Measurements from ENCODE around the gene RPE. TPM values are rescaled to one million over a fixed set of nuclear protein-coding genes. Genes with fewer than 3 reads are reported as not detected.
A peak's percentile ranks its signal among the peaks of the same experiment; 100 is the strongest.

Gene RPE
- total and polyA plus RNA-seq, 11 donors: 5.8 to 29.8 (median 17.0) TPM

GRCh38 chr2:210007895-210008294 is 5.5 kb downstream of the RPE start:
- H3K27ac ChIP-seq: peak overlapping the region in 1 of 12 donors; percentile 33
- peaks cover 8 to 57% (median 28%) of the 10 kb centered on the region in 12 donors for H3K4me1 ChIP-seq
- H3K36me3 ChIP-seq: peaks cover 0 to 55% (median 26%) of the 10 kb centered on the region in 9 donors
- intact Hi-C loops (cut with DNase I): no loop called here
- TF ChIP-seq, protein P1, sequence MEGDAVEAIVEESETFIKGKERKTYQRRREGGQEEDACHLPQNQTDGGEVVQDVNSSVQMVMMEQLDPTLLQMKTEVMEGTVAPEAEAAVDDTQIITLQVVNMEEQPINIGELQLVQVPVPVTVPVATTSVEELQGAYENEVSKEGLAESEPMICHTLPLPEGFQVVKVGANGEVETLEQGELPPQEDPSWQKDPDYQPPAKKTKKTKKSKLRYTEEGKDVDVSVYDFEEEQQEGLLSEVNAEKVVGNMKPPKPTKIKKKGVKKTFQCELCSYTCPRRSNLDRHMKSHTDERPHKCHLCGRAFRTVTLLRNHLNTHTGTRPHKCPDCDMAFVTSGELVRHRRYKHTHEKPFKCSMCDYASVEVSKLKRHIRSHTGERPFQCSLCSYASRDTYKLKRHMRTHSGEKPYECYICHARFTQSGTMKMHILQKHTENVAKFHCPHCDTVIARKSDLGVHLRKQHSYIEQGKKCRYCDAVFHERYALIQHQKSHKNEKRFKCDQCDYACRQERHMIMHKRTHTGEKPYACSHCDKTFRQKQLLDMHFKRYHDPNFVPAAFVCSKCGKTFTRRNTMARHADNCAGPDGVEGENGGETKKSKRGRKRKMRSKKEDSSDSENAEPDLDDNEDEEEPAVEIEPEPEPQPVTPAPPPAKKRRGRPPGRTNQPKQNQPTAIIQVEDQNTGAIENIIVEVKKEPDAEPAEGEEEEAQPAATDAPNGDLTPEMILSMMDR (IDR thresholded peaks at IDR 0.05): no peak
- no peak for TF ChIP-seq POLR2A (IDR thresholded peaks at IDR 0.05)
- peak in 3 of 4 donors; percentile 30 to 55 (median 49) for ATAC-seq
- H3K4me3 ChIP-seq: no peak overlapping the region
- WGBS, 4 donors: 58 to 81% (median 71%) methylated on average over 2 of the region's 2 CpGs
- H3K27me3 ChIP-seq: no peaks in the 10 kb centered on the region
- no peak for DNase-seq
- H3K9me3 ChIP-seq: no peaks in the 10 kb centered on the region

DNA sequence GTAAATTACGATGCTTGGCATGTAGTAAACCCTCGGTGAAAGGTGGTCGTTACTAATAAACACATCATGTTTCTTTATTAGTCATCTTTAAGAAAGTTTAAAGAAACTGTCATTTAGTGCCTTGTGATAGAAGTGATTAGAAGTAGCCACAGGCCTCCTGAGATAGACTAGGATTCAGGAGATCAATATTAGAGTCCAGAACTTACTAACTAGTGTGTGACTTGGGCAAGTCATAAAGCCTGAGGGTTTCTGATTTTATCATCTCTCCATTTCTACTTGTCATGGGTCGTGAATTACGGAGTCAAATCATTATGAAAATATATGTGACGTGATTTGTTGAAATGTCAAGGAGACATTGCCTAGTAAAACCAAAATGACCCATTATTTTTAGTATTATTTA is 6.7 kb downstream of the RPE start:
- no peak overlapping the region for H3K27ac ChIP-seq
- H3K36me3 ChIP-seq: peaks cover 0 to 67% (median 36%) of the 10 kb centered on the region in 9 donors
- DNase-seq: no peak
- H3K9me3 ChIP-seq: no peaks in the 10 kb centered on the region
- intact Hi-C loops (cut with DNase I): no loop called here
- no peaks in the 10 kb centered on the region for H3K27me3 ChIP-seq
- WGBS, 4 donors: 71 to 78% (median 75%) methylated on average over 6 of the region's 6 CpGs
- no peak overlapping the region for H3K4me3 ChIP-seq
- TF ChIP-seq POLR2A (IDR thresholded peaks at IDR 0.05): no peak
- TF ChIP-seq, protein P1 (IDR thresholded peaks at IDR 0.05): no peak
- ATAC-seq: no peak
- H3K4me1 ChIP-seq: peaks cover 0 to 47% (median 17%) of the 10 kb centered on the region in 12 donors

DNA sequence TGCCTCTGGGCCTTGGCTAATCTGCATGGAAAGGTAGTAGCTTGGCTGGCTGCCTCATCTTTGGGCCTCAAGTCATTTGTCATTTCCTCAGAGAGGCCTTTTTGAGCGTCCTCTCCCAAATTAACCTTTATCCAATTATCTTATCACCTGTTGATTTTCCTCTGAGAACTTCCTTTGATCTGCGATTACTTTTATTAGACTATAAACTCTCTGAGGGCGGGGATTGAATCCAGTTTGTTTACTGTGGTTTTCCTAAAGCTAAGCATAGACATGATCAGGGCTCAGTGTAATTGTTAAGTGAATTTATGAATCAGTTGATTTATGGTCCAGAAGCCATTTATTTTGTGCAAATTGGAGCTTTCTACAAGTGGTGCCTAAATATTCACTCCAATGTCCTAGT is 7.5 kb downstream of the RPE start:
- Histone ChIP-seq H3K36me3 (peaks cover 0 to 75% (median 44%) of the 10 kb centered on the region in 9 donors), H3K27me3 (no peaks in the 10 kb centered on the region), H3K9me3 (no peaks in the 10 kb centered on the region), H3K4me3 (no peak overlapping the region), H3K27ac (no peak overlapping the region), H3K4me1 (peaks cover 0 to 39% (median 13%) of the 10 kb centered on the region in 12 donors)
- no peak for DNase-seq
- whole genome bisulfite sequencing, 4 donors: 53 to 70% (median 69%) methylated on average over 3 of the region's 3 CpGs
- intact Hi-C loops (cut with DNase I): no loop called here
- TF ChIP-seq, protein P1 (IDR thresholded peaks at IDR 0.05): no peak
- TF ChIP-seq POLR2A (IDR thresholded peaks at IDR 0.05): no peak
- ATAC-seq: no peak

DNA sequence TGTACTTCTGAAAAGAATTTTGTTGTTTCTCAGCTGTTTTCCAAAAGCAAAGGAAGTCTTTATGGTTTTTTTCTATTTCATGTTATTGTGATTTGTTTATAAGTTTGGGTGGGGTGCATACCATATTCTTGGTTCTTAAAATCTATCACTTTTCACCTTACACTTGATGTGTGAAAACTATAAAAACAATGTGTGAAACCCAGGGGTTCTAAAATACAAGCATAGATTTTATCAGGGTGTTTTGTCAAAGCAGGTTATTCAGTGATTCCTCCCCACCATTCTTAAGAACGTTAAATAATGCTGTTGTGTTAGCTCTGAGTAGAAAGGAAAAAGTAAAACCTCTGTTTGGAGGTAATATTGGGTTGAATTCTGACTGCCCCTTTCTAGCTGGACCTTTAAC is 17.7 kb downstream of the RPE start:
- 83 to 93% (median 85%) methylated on average over 1 of the region's 1 CpG for WGBS, 4 donors
- intact Hi-C loops (cut with DNase I): no loop called here
- TF ChIP-seq POLR2A (IDR thresholded peaks at IDR 0.05): no peak
- TF ChIP-seq, protein P1 (IDR thresholded peaks at IDR 0.05): no peak

More for the DNA sequence above, 17.7 kb downstream of the RPE start:
- Histone ChIP-seq H3K4me3 (no peak overlapping the region), H3K9me3 (no peaks in the 10 kb centered on the region), H3K27me3 (no peaks in the 10 kb centered on the region), H3K36me3 (peaks cover 0 to 100% (median 98%) of the 10 kb centered on the region in 9 donors), H3K4me1 (peaks cover 0 to 5% (median 0%) of the 10 kb centered on the region in 12 donors), H3K27ac (no peak overlapping the region)
- DNase-seq: no peak
- no peak for ATAC-seq
